A204.1 (cell line): Measurements from ENCODE around the gene NUP62CL.
A peak's percentile ranks its signal among the peaks of the same experiment; 100 is the strongest.

Source experiments
- FAIRE-seq: peaks from 2 replicates; lab custom pipeline; 2012; peaks lifted over from hg19 to GRCh38; lab: Jason Lieb, UNC

The NUP62CL gene

DNA sequence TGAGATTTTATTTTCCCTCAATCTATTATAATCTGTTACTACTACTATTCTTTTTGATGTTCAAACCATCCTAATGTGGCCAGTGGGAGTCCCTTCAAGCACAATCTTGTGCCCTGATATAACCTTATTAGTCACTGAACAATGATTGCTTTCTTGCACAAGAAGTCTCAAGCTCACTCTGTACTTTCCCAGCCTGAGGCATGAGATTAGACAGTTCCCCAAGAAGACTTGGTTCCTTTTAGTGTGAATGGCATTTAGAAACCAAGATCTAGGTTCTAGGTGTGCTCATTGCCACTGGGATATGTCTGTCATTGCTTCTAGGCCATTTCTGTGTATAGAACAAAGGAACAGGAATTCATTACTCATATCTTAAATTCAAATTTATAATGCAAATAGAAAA lies 59.6 kb downstream of the NUP62CL start:
- no peak for FAIRE-seq

- no peak for FAIRE-seq
Observed at GRCh38 chrX:107135965-107136307, 70.3 kb downstream of the NUP62CL start.

GRCh38 chrX:107135049-107135964 lies 70.9 kb downstream of the NUP62CL start:
- FAIRE-seq, result no peak

DNA sequence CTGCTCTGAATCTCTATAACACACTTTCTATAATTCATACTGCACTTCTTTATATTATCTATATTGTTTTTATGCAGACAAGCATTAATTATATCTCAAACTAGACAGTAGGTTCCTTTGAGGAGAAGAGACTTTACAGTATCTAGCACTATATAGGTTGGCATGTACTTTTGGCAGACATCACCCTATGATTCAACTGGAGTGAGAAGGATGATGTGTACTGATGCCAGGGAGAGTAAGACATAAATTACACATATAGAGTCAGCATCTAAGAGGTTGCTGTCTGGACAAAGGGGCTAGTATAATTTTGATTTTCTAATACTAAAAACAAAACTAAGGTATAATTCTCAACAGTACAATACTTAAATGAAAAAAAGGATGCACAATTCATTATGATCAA lies 82.5 kb downstream of the NUP62CL start:
- no peak for FAIRE-seq

DNA sequence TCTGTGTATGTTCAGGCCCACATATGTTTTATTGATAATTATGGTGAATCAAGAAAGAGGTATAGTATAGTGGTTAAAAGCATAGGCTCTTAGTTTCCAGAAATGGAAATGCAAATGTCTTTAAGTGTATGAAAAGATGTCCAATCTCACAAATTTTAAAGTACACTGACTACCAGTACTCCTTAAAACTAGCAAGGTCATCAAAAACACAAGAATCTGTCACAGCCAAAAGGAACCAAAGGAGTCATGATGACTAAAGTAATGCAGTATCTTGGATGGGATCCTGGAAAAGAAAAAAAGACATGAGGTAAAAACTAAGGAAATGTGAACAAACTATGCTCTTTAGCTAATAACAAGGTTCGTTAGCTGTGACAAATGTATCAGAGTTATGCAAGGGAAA lies 87.0 kb downstream of the NUP62CL start:
- FAIRE-seq, result no peak

DNA sequence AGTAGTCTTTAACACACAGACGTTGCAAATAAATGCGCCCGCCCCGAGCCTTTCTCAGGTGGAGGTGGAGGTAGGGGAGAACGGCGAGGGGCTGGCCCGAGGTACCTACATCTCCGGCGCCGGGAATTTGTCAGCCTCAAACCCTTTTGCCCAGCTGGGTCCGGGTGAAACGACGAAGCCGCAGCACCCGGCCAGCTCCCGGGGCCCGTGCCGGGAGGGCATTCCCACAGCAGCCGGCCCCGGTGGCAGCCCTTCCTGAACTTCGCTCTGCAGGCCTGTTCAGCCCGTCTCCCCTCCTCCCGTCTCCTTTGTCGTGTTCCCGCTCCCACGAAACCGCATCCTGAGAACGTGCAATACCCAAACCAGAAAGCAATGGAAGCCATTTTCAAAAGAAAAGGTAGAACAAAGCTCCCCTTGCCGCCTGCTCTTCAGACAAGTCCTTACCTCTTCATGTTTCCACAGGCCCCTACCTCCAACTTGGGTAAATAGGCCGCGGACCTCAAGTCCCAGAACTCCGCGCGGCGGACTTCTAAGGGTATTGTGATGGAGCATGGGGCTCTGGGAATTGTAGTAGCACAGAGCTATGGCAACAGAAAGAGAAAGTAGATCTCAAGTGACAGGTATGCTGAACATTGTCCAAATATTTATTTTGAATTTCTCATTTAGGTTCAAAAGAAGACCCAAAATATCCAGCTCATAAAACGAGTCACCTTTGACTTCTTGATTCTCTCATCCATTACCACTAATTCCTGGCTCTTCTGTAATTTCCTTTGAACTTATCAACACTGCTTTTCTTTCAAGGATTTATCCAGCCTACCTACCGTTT lies 87.7 kb downstream of the NUP62CL start, which contains the start of gene RBM41:
TSS of gene RBM41 (minus strand) at position 501 of the 826 bp plus-strand sequence. CDS start at position 452, 49 bp downstream.
- FAIRE-seq, result peak; percentile 76

- FAIRE-seq, result no peak
Observed at GRCh38 chrX:107117993-107118321, 88.3 kb downstream of the NUP62CL start.

- FAIRE-seq, result no peak
Observed at GRCh38 chrX:107107459-107107858, 98.8 kb downstream of the NUP62CL start.

DNA sequence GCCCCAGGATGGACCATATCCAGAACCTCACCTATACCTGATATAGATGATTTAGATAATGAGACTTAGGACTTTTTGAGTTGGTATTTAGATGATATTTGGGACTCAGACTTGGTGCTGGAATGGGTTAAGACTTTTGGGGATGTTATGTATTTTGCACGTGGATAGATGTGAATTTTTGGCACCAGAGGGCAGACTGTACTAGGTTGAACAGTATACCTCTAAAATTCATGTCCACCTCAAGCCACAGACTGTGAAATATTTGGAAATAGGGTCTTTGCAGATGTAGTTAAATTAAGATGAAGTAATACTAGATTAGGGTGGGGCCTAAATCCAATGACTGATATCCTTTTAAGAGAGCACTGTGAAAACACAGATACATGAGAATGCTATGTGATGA lies 103.3 kb downstream of the NUP62CL start:
- no peak for FAIRE-seq

DNA sequence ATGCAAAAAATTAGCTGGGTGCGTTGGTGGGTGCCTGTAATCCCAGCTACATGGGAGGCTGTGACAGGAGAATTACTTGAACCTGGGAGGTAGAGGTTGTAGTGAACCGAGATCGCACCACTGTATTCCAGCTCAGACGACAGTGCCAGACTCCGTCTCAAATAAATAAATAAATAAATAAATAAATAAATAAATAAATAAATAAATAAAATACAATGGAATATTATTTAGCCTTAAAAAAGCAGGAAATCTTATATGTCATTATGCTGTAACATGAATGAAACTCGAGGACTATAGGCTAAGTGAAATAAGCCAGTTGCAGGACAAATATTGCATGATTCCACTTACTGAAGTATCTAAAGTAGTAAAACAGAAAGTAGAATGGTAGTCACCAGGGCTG lies 130.1 kb downstream of the NUP62CL start:
- FAIRE-seq, result no peak
